Measurements from ENCODE around the gene SETD2.

GRCh38 chr3:46987743-46988401 lies 176.0 kb downstream of the SETD2 start:
- TF ChIP-seq JUND (IDR thresholded peaks at IDR 0.05) (no peak), CTCF (IDR thresholded peaks at IDR 0.05) (no peak), RAD21 (IDR thresholded peaks at IDR 0.05; ENCODE audit: low read length) (no peak), GATA2 (CRISPR knock-in tag; IDR thresholded peaks at IDR 0.05) (no peak), FOXM1 (IDR thresholded peaks at IDR 0.05; ENCODE audit: low read depth) (no peak), GABPA (IDR thresholded peaks at IDR 0.05; ENCODE audit: low read depth) (no peak), EZH2phosphoT487 (IDR thresholded peaks at IDR 0.05; ENCODE audit: borderline replicate concordance, low read depth) (no peak), NFIC (IDR thresholded peaks at IDR 0.05; ENCODE audit: borderline replicate concordance) (no peak)
